Erythroblast (primary cell): ENCODE data around the gene MUC7.

Experiments used
- GATA1 ChIP-seq: IDR thresholded peaks from 2 replicates; pipeline ENCODE4 v1.6.1; 2011; ENCODE audit warnings: low read depth, mild to moderate bottlenecking, control low read depth, low read length, moderate library complexity
- POLR2A ChIP-seq: IDR thresholded peaks from 2 replicates; pipeline ENCODE4 v1.6.1; 2011; ENCODE audit warnings: mild to moderate bottlenecking, low read length

GRCh38 chr4:70518269-70518668 is 46.3 kb downstream of the MUC7 start, which contains the start of gene AMTN:
- TF ChIP-seq POLR2A (no peak), GATA1 (no peak)
